ENCODE measurements around the gene CALN1. TPM values are rescaled to one million over a fixed set of nuclear protein-coding genes. Genes with fewer than 3 reads are reported as not detected.

The CALN1 gene
- total and polyA plus RNA-seq, 2 experiments from 2014 or later = 7.6 to 14.5 TPM

- no peak for ATAC-seq
- Histone ChIP-seq H2AFZ (no peak overlapping the region), H3K4me2 (no peak overlapping the region), H3K79me2 (replicated peaks; ENCODE audit: insufficient read depth) (no peaks in the 10 kb centered on the region), H3K4me3 (no peak overlapping the region), H3K27ac (ENCODE audit: low read depth) (no peak overlapping the region), H3K9me2 (ENCODE audit: insufficient read depth) (no peaks in the 10 kb centered on the region), H3K4me1 (ENCODE audit: insufficient read depth) (no peaks in the 10 kb centered on the region), H3K27me3 (ENCODE audit: insufficient read depth) (no peaks in the 10 kb centered on the region), H4K20me1 (replicated peaks; ENCODE audit: insufficient read depth) (peaks cover under 1% of the 10 kb centered on the region; the same call in 1 of the 2 replicates), H3F3A (replicated peaks; ENCODE audit: low read depth) (no peaks in the 10 kb centered on the region), H3K36me3 (ENCODE audit: insufficient read depth) (no peaks in the 10 kb centered on the region)
- Mint-ChIP-seq H3K27ac (no peak overlapping the region), H3K9me3 (peaks cover 2% of the 10 kb centered on the region; the same call in 2 of the 3 replicates), H3K27me3 (ENCODE audit: insufficient read depth, low read depth, poor library complexity) (peaks cover 14% of the 10 kb centered on the region), H3K4me1 (no peaks in the 10 kb centered on the region; the same call in 2 of the 3 replicates), H3K4me3 (no peak overlapping the region), H3K36me3 (ENCODE audit: low read depth) (peaks cover 24% of the 10 kb centered on the region)
- TF ChIP-seq ETS1 (IDR thresholded peaks at IDR 0.05) (no peak), ZNF331 (CRISPR knock-in tag; IDR thresholded peaks at IDR 0.05; ENCODE audit: low read depth) (no peak), POLR2AphosphoS5 (IDR thresholded peaks at IDR 0.05; ENCODE audit: low read depth) (no peak), EZH2phosphoT487 (IDR thresholded peaks at IDR 0.05; ENCODE audit: unreplicated experiment) (no peak), ZNF462 (CRISPR knock-in tag; IDR thresholded peaks at IDR 0.05) (no peak), REST (IDR thresholded peaks at IDR 0.05; ENCODE audit: unreplicated experiment) (no peak), ZNF114 (CRISPR knock-in tag; IDR thresholded peaks at IDR 0.05) (no peak), CREB1 (CRISPR knock-in tag; IDR thresholded peaks at IDR 0.05; ENCODE audit: low read depth) (no peak), EZH2 (IDR thresholded peaks at IDR 0.05; ENCODE audit: low read depth, unreplicated experiment) (no peak), CTCF (conservative IDR thresholded peaks at IDR 0.05; ENCODE audit: low read depth in 2 of 2) (no peak), NANOG (IDR thresholded peaks at IDR 0.05; ENCODE audit: borderline replicate concordance) (no peak), JUNB (IDR thresholded peaks at IDR 0.05; ENCODE audit: unreplicated experiment) (no peak), STAT1 (IDR thresholded peaks at IDR 0.05; ENCODE audit: unreplicated experiment) (no peak)
- DNase-seq (ENCODE audit: low spot score) = no peak
These were observed 310.7 kb downstream of the CALN1 start for GRCh38 chr7:72101444-72101843.

Data from GM23338 (cell line).